H1 (cell line): ENCODE measurements around the gene NEK4. TPM values are rescaled to one million over a fixed set of nuclear protein-coding genes. Genes with fewer than 3 reads are reported as not detected.

ENCODE experiments used
- CBX8 ChIP-seq: fragments of 300-800, 300-1000 bp; sonication (generic); IDR thresholded peaks from 2 replicates; pipeline ENCODE4 v1.7.1; 2016; ENCODE audit warnings: low read depth, low read length, borderline replicate concordance
- TAF7 ChIP-seq: optimal IDR thresholded peaks from 2 replicates; pipeline ENCODE3; 2011; ENCODE audit warnings: low read depth, mild to moderate bottlenecking, inconsistent platforms, low read length, moderate library complexity, borderline replicate concordance
- polyA plus RNA-seq, 7 experiments: library from polyadenylated mRNA; depleted of rRNA in 3 of 7; stranded (reverse) in 5 of 7; unstranded in 2 of 7; fragments of >200 nt in 5 of 7; fragments of 200-250 nt in 2 of 7; gene quantifications; 1 replicate in 5 of 7; 2 replicates in 1 of 7; 4 replicates in 1 of 7; pipeline versions ENCODE4 v1.2.1 to v1.2.3, GENCODE V29; 2011 to 2013; ENCODE audit warnings: missing spikeins in 2 of 7, mixed read lengths in 2 of 7
- total RNA-seq: library from RNA; stranded (reverse); fragmentation: NEBNext Ultra II Directional; extraction: Animal tissue kit (Norgen Biotek cat#: 25700); gene quantifications from 2 replicates; pipeline ENCODE4 v1.2.1, GENCODE V29; 2021
- TF ChIP-seq, protein P1 (sequence below): IDR thresholded peaks from 2 replicates; pipeline ENCODE4 v1.6.1; 2011; ENCODE audit warnings: low read length, improper control_type of control experiment
- TF ChIP-seq, protein P2 (sequence below): IDR thresholded peaks from 2 replicates; pipeline ENCODE4 v1.6.1; 2012; ENCODE audit warnings: inconsistent platforms

Gene NEK4
- total and polyA plus RNA-seq, 2 of the 8 experiments (the other 6 are each of a cell fraction or from before 2014, with no cell fraction given), result 7.5 to 40.0 TPM

DNA sequence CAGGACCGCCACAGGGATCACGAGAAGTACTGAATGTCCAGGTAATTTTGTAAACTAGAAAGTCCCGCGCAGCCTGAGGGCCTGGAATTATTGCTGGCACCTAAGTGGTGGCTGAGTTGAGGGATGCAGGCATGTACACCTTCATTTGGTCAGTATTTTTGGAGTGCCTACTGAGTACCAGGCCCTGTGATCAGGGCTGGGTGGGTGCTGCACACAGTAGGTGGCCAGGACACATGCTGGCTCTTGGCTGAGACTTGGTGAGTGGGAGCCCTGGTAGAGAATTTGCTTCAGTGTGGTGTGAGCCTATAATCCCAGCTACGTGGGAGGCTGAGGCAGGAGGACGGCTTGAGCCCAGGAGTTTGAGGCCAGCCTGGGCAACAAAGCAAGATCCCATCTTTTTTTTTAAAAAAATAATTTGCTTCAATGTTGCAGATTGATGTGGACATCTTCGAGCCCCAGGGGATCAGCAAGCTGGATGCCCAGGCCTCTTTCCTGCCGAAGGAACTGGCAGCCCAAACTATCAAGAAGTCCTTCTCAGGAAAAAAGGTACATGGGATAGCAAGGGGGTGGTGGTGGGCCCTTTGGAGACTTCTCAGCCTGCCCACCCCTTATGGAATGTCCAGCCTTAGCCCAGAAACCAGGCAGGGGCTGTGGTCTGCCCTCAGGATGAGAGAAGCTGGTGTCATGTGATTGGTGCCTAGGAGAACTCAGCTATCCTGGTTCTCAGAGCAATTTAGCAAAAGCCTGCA is 9.3 kb upstream of the NEK4 start (continued):
- no peak for TF ChIP-seq TAF7
- no peak for TF ChIP-seq CBX8
- TF ChIP-seq, protein P1, sequence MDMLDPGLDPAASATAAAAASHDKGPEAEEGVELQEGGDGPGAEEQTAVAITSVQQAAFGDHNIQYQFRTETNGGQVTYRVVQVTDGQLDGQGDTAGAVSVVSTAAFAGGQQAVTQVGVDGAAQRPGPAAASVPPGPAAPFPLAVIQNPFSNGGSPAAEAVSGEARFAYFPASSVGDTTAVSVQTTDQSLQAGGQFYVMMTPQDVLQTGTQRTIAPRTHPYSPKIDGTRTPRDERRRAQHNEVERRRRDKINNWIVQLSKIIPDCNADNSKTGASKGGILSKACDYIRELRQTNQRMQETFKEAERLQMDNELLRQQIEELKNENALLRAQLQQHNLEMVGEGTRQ, result no peak
- TF ChIP-seq, protein P2, sequence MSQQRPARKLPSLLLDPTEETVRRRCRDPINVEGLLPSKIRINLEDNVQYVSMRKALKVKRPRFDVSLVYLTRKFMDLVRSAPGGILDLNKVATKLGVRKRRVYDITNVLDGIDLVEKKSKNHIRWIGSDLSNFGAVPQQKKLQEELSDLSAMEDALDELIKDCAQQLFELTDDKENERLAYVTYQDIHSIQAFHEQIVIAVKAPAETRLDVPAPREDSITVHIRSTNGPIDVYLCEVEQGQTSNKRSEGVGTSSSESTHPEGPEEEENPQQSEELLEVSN, result no peak
